OCI-LY7 (cell line): ENCODE results near the gene PPL. TPM values are rescaled to one million over a fixed set of nuclear protein-coding genes. Genes with fewer than 3 reads are reported as not detected.

Experiments
- BruUV-seq: library from RNA; stranded (reverse); fragments of 400-500 nt; replicated peaks from 2 replicates; lab custom pipeline; 2021; lab: Mats Ljungman, UMichigan
- CTCF ChIA-PET: fragments of 300-600 bp; sonication (Branson Sonifier 250); formaldehyde crosslinking; loops from one replicate; lab custom pipeline; 2022; ENCODE audit warnings: antibody characterized with exemption; ENCODE audit not compliant: unreplicated experiment; lab: Charles Lee
- POLR2A ChIA-PET: fragments of 300-600 bp; sonication (Branson Sonifier 250); formaldehyde crosslinking; loops from one replicate; lab custom pipeline; 2022; ENCODE audit warnings: antibody characterized with exemption; lab: Charles Lee
- DNase-seq: peaks from one replicate; pipeline ENCODE4 v3.0.0-alpha.2; 2015; ENCODE audit warnings: low spot score
- H2AFZ ChIP-seq: fragments of 200-600 bp; sonication (generic), shearing (Covaris generic); 2 replicates; pipeline ENCODE4 v1.6.1; 2014; ENCODE audit warnings: mild to moderate bottlenecking, antibody characterized with exemption, low read length, moderate library complexity
- H3K27ac ChIP-seq: fragments of 200-600 bp; sonication (generic); 2 replicates; pipeline ENCODE4 v1.5.1; 2014; ENCODE audit warnings: mixed run types, low read depth, mild to moderate bottlenecking, moderate library complexity, low read length, inconsistent platforms; ENCODE audit not compliant: poor library complexity, severe bottlenecking
- H3K36me3 ChIP-seq: fragments of 200-600 bp; sonication (generic); 2 replicates; pipeline ENCODE4 v1.6.1; 2014; ENCODE audit warnings: mild to moderate bottlenecking, antibody characterized with exemption, low read length, moderate library complexity, mixed read lengths; ENCODE audit not compliant: insufficient read depth
- H3K4me1 ChIP-seq: fragments of 200-600 bp; sonication (generic); 2 replicates; pipeline ENCODE4 v1.5.1; 2014; ENCODE audit warnings: mild to moderate bottlenecking, low read length; ENCODE audit not compliant: insufficient read depth, poor library complexity, severe bottlenecking
- H3K4me2 ChIP-seq: fragments of 200-600 bp; sonication (generic); 2 replicates; pipeline ENCODE4 v1.6.1; 2014; ENCODE audit warnings: mild to moderate bottlenecking, low read length
- H3K4me3 ChIP-seq: fragments of 200-600 bp; sonication (generic); 2 replicates; pipeline ENCODE4 v1.5.1; 2014; ENCODE audit warnings: mild to moderate bottlenecking, low read depth, low read length; ENCODE audit not compliant: poor library complexity, severe bottlenecking
- H3K79me2 ChIP-seq: fragments of 200-600 bp; sonication (generic); 2 replicates; pipeline ENCODE4 v1.6.1; 2016; ENCODE audit warnings: low read depth, mild to moderate bottlenecking, low read length, moderate library complexity, mixed read lengths; ENCODE audit not compliant: insufficient read depth
- H3K9me2 ChIP-seq: fragments of 200-600 bp; sonication (generic); 2 replicates; pipeline ENCODE4 v1.6.1; 2016; ENCODE audit warnings: mild to moderate bottlenecking, low read length, mixed read lengths; ENCODE audit not compliant: insufficient read depth
- H3K9me3 ChIP-seq: fragments of 200-600 bp; sonication (generic); 2 replicates; pipeline ENCODE4 v1.6.1; 2014; ENCODE audit warnings: mild to moderate bottlenecking, mixed run types, low read length, mixed read lengths
- H4K20me1 ChIP-seq: fragments of 200-600 bp; sonication (generic); 2 replicates; pipeline ENCODE4 v1.6.1; 2014; ENCODE audit warnings: mild to moderate bottlenecking, antibody characterized with exemption, low read length, moderate library complexity, mixed read lengths; ENCODE audit not compliant: insufficient read depth
- EZH2phosphoT487 ChIP-seq: fragments of 200-600 bp; sonication (generic); IDR thresholded peaks from 2 replicates; pipeline ENCODE4 v1.6.1; 2018; ENCODE audit warnings: low read depth, borderline replicate concordance, mild to moderate bottlenecking, mixed run types, antibody characterized with exemption, low read length, moderate library complexity, mixed read lengths
- intact Hi-C: fragments of 100-400 bp; cut with micrococcal nuclease; formaldehyde crosslinking; loops from one replicate; pipeline ENCODE4 v1.10.0; 2022; ENCODE audit not compliant: unreplicated experiment
- total RNA-seq, 2 experiments: library from RNA; depleted of rRNA in 1 of 2; stranded (reverse); fragments of >200 nt in 1 of 2; shearing (Covaris generic) in 1 of 2; gene quantifications; 2 replicates each; pipeline ENCODE4 v1.2.3, GENCODE V29; 2014 to 2022
- TF ChIP-seq, protein P1 (sequence below): fragments of 200-600 bp; sonication (generic); conservative IDR thresholded peaks from 2 replicates; pipeline ENCODE4 v1.5.1; 2014; ENCODE audit warnings: mild to moderate bottlenecking, antibody characterized with exemption, low read length, moderate library complexity, mixed read lengths

The PPL gene
- total RNA-seq, 2 experiments from 2014 or later, result not detected

DNA sequence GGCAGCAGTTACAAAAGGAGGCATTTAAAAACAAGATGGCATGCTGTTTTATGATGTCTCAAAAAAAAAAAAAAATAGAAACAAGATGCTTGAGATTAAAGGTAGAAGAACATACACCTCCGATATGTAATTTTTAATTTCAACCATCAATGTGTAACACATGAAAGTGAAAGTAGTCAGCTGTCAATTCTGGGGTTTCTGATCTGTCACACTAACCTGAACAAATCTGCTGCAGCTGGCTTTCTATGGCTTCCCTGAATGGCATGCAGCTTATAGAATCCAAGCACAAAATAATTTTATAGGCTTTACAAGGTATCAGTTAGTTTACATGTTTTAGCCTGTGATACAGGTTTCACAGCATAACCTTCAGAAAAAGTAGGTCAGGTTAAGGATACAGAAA, 103.4 kb downstream of the PPL start:
- ChIA-PET POLR2A (interaction anchor here (0.6 kb wide), 1 partner anchor 207 kb away, joined by 3 read pairs; no protein-coding TSS in a partner anchor), CTCF (no interaction called here)
- Histone ChIP-seq H3K36me3 (peaks cover 91% of the 10 kb centered on the region), H3K4me3 (no peak overlapping the region), H3K9me3 (no peaks in the 10 kb centered on the region), H3K27ac (no peak overlapping the region), H2AFZ (no peak overlapping the region), H3K4me2 (no peak overlapping the region), H3K9me2 (no peaks in the 10 kb centered on the region), H3K4me1 (no peaks in the 10 kb centered on the region), H3K79me2 (no peaks in the 10 kb centered on the region; the same call in 1 of the 2 replicates), H4K20me1 (no peaks in the 10 kb centered on the region)
- no peak for DNase-seq
- TF ChIP-seq EZH2phosphoT487, result no peak
- TF ChIP-seq, protein P1, sequence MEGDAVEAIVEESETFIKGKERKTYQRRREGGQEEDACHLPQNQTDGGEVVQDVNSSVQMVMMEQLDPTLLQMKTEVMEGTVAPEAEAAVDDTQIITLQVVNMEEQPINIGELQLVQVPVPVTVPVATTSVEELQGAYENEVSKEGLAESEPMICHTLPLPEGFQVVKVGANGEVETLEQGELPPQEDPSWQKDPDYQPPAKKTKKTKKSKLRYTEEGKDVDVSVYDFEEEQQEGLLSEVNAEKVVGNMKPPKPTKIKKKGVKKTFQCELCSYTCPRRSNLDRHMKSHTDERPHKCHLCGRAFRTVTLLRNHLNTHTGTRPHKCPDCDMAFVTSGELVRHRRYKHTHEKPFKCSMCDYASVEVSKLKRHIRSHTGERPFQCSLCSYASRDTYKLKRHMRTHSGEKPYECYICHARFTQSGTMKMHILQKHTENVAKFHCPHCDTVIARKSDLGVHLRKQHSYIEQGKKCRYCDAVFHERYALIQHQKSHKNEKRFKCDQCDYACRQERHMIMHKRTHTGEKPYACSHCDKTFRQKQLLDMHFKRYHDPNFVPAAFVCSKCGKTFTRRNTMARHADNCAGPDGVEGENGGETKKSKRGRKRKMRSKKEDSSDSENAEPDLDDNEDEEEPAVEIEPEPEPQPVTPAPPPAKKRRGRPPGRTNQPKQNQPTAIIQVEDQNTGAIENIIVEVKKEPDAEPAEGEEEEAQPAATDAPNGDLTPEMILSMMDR, result no peak
- no TSS peak for BruUV-seq
- intact Hi-C loops, result no loop called here

DNA sequence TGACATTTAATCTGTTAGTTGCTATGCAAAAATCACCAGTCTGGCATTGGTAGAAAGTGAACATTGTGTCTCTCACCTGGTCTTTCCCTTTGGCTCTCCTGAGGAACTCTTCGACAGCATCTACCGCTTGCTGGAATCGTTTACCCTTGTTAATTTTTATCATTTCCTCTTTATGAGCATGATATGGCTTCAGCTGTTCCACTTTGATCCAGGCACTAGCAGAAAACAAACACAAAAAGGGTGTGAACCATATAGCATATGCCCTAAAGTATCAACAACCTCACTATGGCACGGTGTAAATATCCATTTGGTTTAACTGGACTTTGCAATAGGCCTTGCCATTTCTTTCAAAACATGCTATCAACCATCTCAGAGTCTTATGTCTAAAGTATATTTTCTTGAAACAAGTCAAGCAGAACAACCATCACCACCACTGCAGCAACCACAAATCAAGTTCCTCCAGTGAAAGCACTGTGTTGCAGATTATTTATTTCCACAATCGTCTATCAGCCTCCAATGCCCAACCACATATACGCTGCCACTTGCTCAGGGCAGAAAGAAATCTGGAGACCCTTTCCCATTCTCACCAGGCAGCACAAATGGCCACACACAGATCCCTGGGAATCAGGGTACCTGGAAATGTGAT, 104.1 kb downstream of the PPL start:
- POLR2A ChIA-PET, result no interaction called here
- Histone ChIP-seq H3K4me3 (no peak overlapping the region), H2AFZ (no peak overlapping the region), H3K4me1 (no peaks in the 10 kb centered on the region), H3K79me2 (no peaks in the 10 kb centered on the region; the same call in 1 of the 2 replicates), H3K9me3 (no peaks in the 10 kb centered on the region), H4K20me1 (no peaks in the 10 kb centered on the region), H3K27ac (no peak overlapping the region), H3K4me2 (no peak overlapping the region), H3K36me3 (peaks cover 90% of the 10 kb centered on the region), H3K9me2 (no peaks in the 10 kb centered on the region)
- CTCF ChIA-PET, result no interaction called here
- no peak for DNase-seq
- no peak for TF ChIP-seq EZH2phosphoT487
- TF ChIP-seq, protein P1, result no peak
- no TSS peak for BruUV-seq
- intact Hi-C loops, result no loop called here

Other genes with a start within 250 kb of the PPL start
- 14.9 and 17.8 TPM in 2 replicates for gene NUDT16L1, start 243.6 kb downstream of the PPL start, total RNA-seq (2014; rRNA removed; shearing (Covaris generic))
- gene NUDT16L1, start 243.6 kb downstream of the PPL start, total RNA-seq (2022), result 15.9 and 18.9 TPM in 2 replicates
- gene ANKS3, start 202.9 kb downstream of the PPL start, total RNA-seq (2014; rRNA removed; shearing (Covaris generic)), result 17.6 and 19.5 TPM in 2 replicates
- gene ANKS3, start 202.9 kb downstream of the PPL start, total RNA-seq (2022), result 21.7 and 25.4 TPM in 2 replicates
- 0.36 and 0.38 TPM in 2 replicates for gene DNAAF8, start 202.6 kb downstream of the PPL start, total RNA-seq (2014; rRNA removed; shearing (Covaris generic))
- 1.1 TPM in 1 of 2 replicates, not detected in the other for gene DNAAF8, start 202.6 kb downstream of the PPL start, total RNA-seq (2022)
- 12.9 and 16.1 TPM in 2 replicates for gene ZNF500, start 170.0 kb downstream of the PPL start, total RNA-seq (2014; rRNA removed; shearing (Covaris generic))
- 23.9 and 28.8 TPM in 2 replicates for gene ZNF500, start 170.0 kb downstream of the PPL start, total RNA-seq (2022)
- gene SEPTIN12, start 148.8 kb downstream of the PPL start, total RNA-seq (2014; rRNA removed; shearing (Covaris generic)), result not detected in 2 replicates
- not detected in 2 replicates for gene SEPTIN12, start 148.8 kb downstream of the PPL start, total RNA-seq (2022)
- not detected in 2 replicates for gene SMIM22, start 141.8 kb downstream of the PPL start, total RNA-seq (2014; rRNA removed; shearing (Covaris generic))
- not detected in 2 replicates for gene SMIM22, start 141.8 kb downstream of the PPL start, total RNA-seq (2022)
- 2.9 and 6.3 TPM in 2 replicates for gene ROGDI, start 134.5 kb downstream of the PPL start, total RNA-seq (2014; rRNA removed; shearing (Covaris generic))
- 7.1 and 7.6 TPM in 2 replicates for gene ROGDI, start 134.5 kb downstream of the PPL start, total RNA-seq (2022)
- gene GLYR1, start 89.9 kb downstream of the PPL start, total RNA-seq (2014; rRNA removed; shearing (Covaris generic)), result 48.4 and 54.4 TPM in 2 replicates
- gene GLYR1, start 89.9 kb downstream of the PPL start, total RNA-seq (2022), result 95.6 and 113 TPM in 2 replicates
- 35.8 and 37.2 TPM in 2 replicates for gene UBN1, start 89.7 kb downstream of the PPL start, total RNA-seq (2014; rRNA removed; shearing (Covaris generic))
- gene UBN1, start 89.7 kb downstream of the PPL start, total RNA-seq (2022), result 53.0 and 53.3 TPM in 2 replicates
- not detected in 2 replicates for gene SEC14L5, start 21.2 kb upstream of the PPL start, total RNA-seq (2014; rRNA removed; shearing (Covaris generic))
- not detected in 2 replicates for gene SEC14L5, start 21.2 kb upstream of the PPL start, total RNA-seq (2022)
- 12.8 and 15.6 TPM in 2 replicates for gene NAGPA, start 96.8 kb upstream of the PPL start, total RNA-seq (2014; rRNA removed; shearing (Covaris generic))
- 12.2 and 14.6 TPM in 2 replicates for gene NAGPA, start 96.8 kb upstream of the PPL start, total RNA-seq (2022)
- not detected in 2 replicates for gene C16orf89, start 128.8 kb upstream of the PPL start, total RNA-seq (2014; rRNA removed; shearing (Covaris generic))
- gene C16orf89, start 128.8 kb upstream of the PPL start, total RNA-seq (2022), result not detected in 2 replicates
- 13.7 TPM in 2 replicates for gene ALG1, start 134.7 kb upstream of the PPL start, total RNA-seq (2014; rRNA removed; shearing (Covaris generic))
- 20.5 and 23.1 TPM in 2 replicates for gene ALG1, start 134.7 kb upstream of the PPL start, total RNA-seq (2022)
- gene EEF2KMT, start 160.6 kb upstream of the PPL start, total RNA-seq (2014; rRNA removed; shearing (Covaris generic)), result 9.2 and 11.5 TPM in 2 replicates
- 13.0 and 18.5 TPM in 2 replicates for gene EEF2KMT, start 160.6 kb upstream of the PPL start, total RNA-seq (2022)